ACC112 (cell line): ENCODE measurements around the gene GPR153.

Experiments used
- H2AFZ ChIP-seq: fragments of 200-600 bp; sonication (generic); one replicate; pipeline ENCODE4 v1.6.0; 2017; ENCODE audit warnings: antibody characterized with exemption, low read length; ENCODE audit not compliant: unreplicated experiment
- H3K27ac ChIP-seq: fragments of 200-600 bp; sonication (generic); 2 replicates; pipeline ENCODE4 v1.5.1; 2014; ENCODE audit warnings: low read depth, mild to moderate bottlenecking, antibody characterized with exemption, low read length, moderate library complexity
- H3K27me3 ChIP-seq: fragments of 200-600 bp; sonication (generic); 2 replicates; pipeline ENCODE4 v1.6.1; 2014; ENCODE audit warnings: mild to moderate bottlenecking, antibody characterized with exemption, low read length, moderate library complexity, mixed read lengths; ENCODE audit not compliant: insufficient read depth
- H3K36me3 ChIP-seq: fragments of 200-600 bp; sonication (generic); 2 replicates; pipeline ENCODE4 v1.6.1; 2016; ENCODE audit warnings: mild to moderate bottlenecking, antibody characterized with exemption, low read length, moderate library complexity, mixed read lengths; ENCODE audit not compliant: insufficient read depth
- H3K4me1 ChIP-seq: fragments of 200-600 bp; sonication (generic); one replicate; pipeline ENCODE4 v1.6.1; 2016; ENCODE audit warnings: low read length, mixed read lengths; ENCODE audit not compliant: insufficient read depth, unreplicated experiment, control insufficient read depth
- H3K4me3 ChIP-seq: fragments of 200-600 bp; sonication (generic); 2 replicates; pipeline ENCODE4 v1.5.1; 2014; ENCODE audit warnings: mild to moderate bottlenecking, low read depth, low read length
- H3K79me2 ChIP-seq: fragments of 200-600 bp; sonication (generic); one replicate; pipeline ENCODE4 v1.6.0; 2016; ENCODE audit warnings: low read length; ENCODE audit not compliant: control insufficient read depth, unreplicated experiment, insufficient read depth

GPR153 gene

DNA sequence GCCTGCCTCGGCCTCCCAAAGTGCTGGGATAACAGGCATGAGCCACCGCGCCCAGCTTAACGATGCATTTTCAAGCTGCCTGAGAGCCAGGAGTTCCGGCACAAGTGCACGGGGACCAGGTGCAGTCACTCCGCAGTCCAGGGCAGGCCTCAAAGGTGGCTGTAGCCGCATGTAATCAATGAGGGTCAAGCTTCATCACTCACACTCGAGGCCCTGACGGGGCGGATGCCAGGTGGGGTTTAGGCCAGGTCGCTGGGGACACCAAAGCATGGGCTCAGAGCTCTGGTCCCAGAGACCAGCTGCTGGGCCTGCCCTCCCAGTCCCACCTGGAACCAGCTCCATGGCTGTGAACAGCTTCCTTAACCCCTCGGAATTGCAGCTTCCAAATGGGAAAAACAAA, 26.1 kb upstream of the GPR153 start:
- Histone ChIP-seq H3K27me3 (no peaks in the 10 kb centered on the region), H3K4me1 (no peaks in the 10 kb centered on the region), H3K36me3 (no peaks in the 10 kb centered on the region), H3K27ac (no peak overlapping the region), H3K79me2 (no peaks in the 10 kb centered on the region), H2AFZ (no peak overlapping the region), H3K4me3 (no peak overlapping the region)

DNA sequence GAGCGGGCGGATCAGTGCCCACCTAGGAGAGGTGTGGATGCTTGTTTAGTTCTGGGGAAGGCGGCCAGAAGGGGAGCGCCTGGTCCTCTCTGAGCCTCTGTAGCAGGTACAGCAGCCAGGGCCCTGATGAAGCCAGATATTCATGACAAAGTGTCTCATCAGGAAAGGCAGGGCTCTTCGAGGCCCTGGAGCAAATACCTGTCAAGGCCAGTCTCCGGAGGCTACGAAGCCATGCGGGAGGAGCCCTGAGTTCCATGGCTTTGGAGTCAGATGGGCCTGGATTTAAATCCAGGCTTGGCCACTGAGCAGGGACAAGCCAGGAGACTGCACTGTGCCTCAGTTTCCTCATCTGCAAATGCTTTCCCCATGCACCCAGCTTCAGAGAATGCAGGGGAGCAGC, 25.4 kb upstream of the GPR153 start:
- Histone ChIP-seq H3K27ac (no peak overlapping the region), H3K79me2 (no peaks in the 10 kb centered on the region), H3K4me3 (no peak overlapping the region), H3K36me3 (no peaks in the 10 kb centered on the region), H3K4me1 (no peaks in the 10 kb centered on the region), H3K27me3 (no peaks in the 10 kb centered on the region), H2AFZ (no peak overlapping the region)

DNA sequence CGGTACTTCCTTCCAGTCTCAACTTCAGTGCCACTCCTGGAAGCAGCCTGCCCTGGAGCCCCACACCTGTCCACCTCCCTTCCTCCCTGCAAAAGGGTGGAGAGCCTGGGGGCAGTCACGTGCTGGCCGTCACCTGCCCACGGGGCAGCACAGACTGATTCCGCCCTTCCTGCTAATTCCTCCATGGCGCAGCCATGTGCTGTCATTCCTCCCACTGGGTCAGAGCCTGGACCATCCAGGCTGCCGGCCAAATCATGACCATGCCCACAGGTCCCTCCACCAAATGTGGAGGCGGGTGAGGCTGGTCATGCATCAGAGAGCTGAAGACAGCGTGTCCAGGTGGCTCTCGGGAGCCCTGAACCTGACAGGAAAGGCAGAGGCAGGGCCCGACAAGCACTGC, 24.4 kb upstream of the GPR153 start:
- no peaks in the 10 kb centered on the region for H3K79me2 ChIP-seq
- no peaks in the 10 kb centered on the region for H3K36me3 ChIP-seq
- H3K4me1 ChIP-seq: no peaks in the 10 kb centered on the region
- no peak overlapping the region for H3K27ac ChIP-seq
- H3K4me3 ChIP-seq: no peak overlapping the region
- H3K27me3 ChIP-seq: no peaks in the 10 kb centered on the region
- H2AFZ ChIP-seq: no peak overlapping the region

DNA sequence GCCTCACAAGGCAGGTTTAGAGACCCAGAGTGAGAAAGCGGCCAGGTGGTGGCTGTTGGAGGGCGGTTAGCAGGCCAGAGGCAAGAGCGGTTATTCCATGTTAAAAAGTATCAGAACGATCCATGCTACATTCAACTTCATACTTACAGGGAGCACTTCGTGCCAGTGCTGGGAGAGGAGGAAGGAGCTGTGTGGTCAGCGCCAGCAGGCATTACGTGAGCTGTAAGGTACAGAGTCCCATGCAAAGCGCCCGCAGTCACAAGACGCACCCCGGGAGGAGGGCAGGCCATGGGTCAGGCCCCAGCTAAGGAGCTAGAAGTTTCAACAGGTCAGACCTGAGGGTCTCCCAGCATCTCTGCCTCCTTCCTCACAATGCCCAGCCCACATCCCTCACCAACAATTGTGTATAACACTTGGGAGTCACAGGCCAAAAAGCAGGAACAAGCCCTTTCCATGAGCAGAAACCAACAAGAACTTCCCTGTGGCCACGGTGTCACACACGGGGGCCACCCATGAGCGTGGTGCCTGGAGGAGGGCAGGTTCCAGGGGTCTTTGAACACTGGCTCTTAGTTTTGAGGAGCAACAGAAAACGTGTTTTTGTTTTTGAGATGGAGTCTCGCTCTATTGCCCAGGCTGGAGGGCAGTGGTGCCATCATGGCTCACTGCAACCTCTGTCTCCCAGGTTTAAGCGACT, 21.8 kb upstream of the GPR153 start:
- H3K4me3 ChIP-seq: no peak overlapping the region
- H3K79me2 ChIP-seq: no peaks in the 10 kb centered on the region
- no peak overlapping the region for H2AFZ ChIP-seq
- H3K27me3 ChIP-seq: no peaks in the 10 kb centered on the region
- no peaks in the 10 kb centered on the region for H3K4me1 ChIP-seq
- no peaks in the 10 kb centered on the region for H3K36me3 ChIP-seq
- H3K27ac ChIP-seq: no peak overlapping the region

DNA sequence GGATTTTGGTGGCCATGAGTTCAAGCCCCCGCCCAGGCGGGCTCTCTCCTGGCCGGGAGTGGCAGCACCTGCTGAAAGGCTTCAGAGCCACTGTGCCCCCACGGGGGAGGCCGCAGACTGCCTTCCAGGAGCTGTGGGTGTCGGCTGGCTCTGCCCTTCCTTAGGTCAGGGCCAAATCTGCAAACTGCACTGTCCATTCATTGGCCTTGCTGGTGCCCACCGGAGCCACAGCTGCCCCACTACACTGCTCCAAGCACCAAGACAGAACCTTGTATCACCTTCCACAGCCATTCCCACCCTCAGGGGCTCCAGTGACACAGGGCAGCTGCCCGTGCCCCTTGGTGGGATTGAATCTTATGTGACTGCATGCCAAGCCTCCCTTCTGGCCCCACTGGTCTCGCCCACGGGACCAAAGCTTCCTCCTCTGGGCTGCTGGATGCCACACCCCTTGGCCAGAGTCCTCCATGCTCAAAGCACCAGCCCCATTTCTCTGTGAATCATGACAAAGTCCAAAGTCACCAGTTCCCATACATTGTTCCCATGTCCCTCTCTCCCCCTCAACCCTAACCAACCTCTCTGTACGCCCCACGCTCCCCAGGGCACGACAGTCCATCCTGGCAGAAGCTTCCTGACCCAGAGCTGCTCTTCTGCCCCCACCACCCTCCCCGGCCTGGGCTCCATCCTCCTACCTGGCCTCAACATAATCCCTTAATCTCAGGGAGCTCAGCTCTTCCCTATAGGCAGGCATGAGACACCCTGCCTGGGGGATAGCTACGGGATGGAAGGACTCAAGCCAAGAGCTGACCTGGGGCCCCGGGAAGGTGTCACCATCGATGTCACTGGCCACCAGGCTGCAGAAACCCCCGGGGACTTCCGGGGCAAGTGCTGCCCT, 20.9 kb upstream of the GPR153 start:
- H3K4me3 ChIP-seq: no peak overlapping the region
- no peaks in the 10 kb centered on the region for H3K27me3 ChIP-seq
- H3K79me2 ChIP-seq: no peaks in the 10 kb centered on the region
- no peak overlapping the region for H2AFZ ChIP-seq
- no peaks in the 10 kb centered on the region for H3K36me3 ChIP-seq
- H3K27ac ChIP-seq: no peak overlapping the region
- peaks cover under 1% of the 10 kb centered on the region for H3K4me1 ChIP-seq

DNA sequence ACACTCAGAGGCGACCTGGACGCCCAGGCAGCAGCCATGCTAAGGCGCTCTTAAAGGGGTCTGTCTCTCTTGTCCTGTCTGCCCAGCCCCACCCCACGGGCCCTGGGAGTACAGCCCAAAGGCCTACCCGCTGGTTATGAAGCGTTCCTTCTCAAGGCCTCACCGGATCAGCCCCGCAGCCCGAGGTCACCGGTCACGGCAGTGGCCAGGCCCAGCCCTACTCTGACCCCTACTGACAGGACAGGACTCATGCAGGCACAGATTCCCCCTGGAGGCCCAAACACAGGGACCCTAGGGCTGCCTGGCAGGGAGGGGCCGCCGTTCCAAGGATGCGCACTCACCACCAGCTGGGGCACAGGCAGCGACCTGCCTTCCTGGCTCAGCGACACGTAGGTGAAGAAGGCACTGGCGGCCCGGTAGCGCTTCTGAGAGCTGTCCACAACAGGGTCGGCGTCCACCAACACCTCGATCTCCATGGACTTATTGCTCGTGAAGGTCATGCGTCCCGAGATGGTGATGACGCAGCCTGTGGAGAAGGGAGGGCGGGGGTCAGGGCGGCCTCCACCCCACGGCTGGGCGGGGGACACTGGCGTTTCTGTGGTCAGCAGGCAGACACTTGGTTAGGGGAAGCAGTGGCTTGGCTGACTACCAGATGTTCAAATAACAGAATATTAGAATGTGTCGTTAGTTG, 20.0 kb upstream of the GPR153 start:
- Histone ChIP-seq H3K79me2 (no peaks in the 10 kb centered on the region), H2AFZ (no peak overlapping the region), H3K36me3 (no peaks in the 10 kb centered on the region), H3K4me3 (no peak overlapping the region), H3K4me1 (peaks cover 8% of the 10 kb centered on the region), H3K27ac (no peak overlapping the region), H3K27me3 (no peaks in the 10 kb centered on the region)

DNA sequence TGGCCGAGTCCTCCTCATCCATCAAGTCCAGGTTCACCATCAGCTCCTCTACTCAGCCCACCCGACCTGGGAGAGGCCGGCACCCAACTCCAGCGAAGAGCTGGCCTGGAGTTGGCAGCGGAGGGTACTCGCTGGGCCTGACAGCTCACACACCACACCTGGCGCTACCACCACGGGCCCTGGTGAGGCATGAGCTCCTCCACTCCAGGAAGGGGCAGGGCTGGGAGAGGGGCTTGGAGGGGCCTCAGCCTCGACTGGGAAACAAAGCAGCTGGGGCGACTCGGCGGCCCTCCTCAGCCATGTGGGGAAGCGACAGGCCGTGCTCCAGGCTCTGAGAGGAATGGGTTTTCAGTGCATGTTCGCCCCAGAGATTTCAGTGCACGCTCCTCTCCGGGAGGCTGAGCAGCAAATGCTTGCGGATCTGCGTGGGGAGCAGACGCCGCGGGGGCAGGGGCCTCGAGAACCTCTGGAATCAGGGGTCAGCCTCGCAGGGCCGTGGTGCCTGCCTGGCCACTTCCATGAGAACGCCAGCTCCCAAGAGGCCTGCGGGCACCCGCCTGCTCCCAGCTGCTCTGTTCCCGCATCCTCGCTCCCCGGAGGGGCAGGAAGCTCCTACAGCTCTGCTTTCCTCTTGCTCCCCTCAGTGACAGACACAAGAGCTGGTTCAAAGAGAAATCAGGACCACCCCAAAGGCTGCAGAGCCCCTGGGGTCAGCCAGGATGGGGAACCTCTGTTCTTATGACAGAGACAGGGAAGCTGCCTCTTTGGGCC, 18.9 kb upstream of the GPR153 start:
- no peak overlapping the region for H2AFZ ChIP-seq
- H3K27ac ChIP-seq: no peak overlapping the region
- peaks cover 10% of the 10 kb centered on the region for H3K4me1 ChIP-seq
- H3K36me3 ChIP-seq: no peaks in the 10 kb centered on the region
- no peak overlapping the region for H3K4me3 ChIP-seq
- no peaks in the 10 kb centered on the region for H3K79me2 ChIP-seq
- H3K27me3 ChIP-seq: no peaks in the 10 kb centered on the region

DNA sequence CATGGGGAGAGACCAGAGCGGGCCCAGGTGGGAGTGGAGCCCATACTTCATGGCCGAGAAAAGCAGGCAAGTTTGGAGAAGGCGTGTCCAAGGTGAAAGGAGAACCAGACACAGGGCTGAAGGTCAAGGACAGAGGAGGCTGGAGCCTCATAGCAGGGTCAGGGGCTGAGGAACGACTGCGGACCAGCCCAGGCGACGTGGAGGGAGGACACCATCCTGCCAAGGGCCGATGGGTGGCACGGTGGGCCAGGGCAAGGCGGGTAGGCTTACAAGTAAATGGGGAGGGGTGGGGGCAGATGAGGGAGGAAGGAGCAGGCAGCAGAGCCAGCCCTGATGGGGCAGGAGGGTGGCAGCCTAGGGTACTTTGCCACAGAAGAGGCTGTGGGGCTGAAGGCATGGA, 18.2 kb upstream of the GPR153 start:
- no peaks in the 10 kb centered on the region for H3K27me3 ChIP-seq
- H3K27ac ChIP-seq: no peak overlapping the region
- peaks cover 10% of the 10 kb centered on the region for H3K4me1 ChIP-seq
- no peak overlapping the region for H3K4me3 ChIP-seq
- no peak overlapping the region for H2AFZ ChIP-seq
- H3K79me2 ChIP-seq: no peaks in the 10 kb centered on the region
- H3K36me3 ChIP-seq: no peaks in the 10 kb centered on the region

DNA sequence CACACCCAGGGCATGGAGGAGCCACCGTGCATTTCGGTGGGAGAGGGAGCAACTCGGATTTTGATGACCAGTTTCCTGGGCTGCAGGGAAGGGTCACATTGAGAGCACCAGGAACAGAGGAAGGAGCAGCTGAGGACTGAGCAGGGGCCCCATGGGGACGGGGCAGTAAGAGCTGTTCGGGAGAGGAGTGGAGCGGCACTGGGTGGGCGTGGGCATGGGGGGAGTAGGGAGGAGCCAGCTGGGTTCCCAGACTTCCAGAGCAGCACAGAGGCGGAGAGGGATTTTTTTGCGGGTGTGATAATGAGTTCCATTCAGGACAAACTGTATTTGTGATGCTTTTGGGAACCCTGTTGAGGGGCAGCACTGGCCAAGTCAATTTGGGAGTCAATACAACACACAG, 17.4 kb upstream of the GPR153 start:
- H2AFZ ChIP-seq: no peak overlapping the region
- H3K4me1 ChIP-seq: peaks cover 15% of the 10 kb centered on the region
- no peaks in the 10 kb centered on the region for H3K36me3 ChIP-seq
- no peak overlapping the region for H3K4me3 ChIP-seq
- no peak overlapping the region for H3K27ac ChIP-seq
- no peaks in the 10 kb centered on the region for H3K79me2 ChIP-seq
- no peaks in the 10 kb centered on the region for H3K27me3 ChIP-seq

DNA sequence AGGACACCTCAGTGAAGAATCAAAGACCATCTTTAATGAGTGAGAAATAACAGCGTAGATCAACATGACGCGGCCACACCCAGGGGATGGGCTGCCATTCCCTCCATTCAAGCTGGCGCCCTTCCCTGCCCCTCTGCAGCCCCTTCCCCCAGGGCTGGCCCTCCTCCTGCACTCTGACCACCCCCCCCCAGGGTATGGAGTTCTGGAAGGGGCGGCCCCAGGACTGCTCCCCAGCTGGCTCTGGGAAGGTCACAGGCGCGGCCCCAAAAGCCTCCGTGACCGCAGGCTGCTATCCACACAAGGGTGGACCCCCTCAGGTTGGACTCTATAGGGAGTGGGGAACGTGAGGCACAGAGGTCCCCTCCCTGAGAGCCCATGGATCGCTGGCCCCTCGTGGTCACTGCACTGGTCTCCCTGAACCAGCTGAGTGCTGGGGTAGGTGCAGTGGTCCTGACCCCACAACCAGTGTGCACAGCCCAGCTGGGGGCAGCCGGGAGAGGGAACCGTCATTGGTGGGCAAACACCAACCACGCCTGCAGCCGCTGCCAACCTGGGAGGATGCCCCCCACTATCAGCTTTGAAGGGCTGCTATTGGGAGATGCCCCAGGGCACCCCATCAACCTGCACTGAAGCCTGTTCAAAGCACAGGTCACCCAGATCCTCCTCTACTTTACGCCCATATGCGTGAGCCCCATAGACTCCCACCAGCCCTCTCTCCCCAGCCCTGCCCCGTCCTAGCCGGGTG, 16.1 kb upstream of the GPR153 start:
- H3K36me3 ChIP-seq: no peaks in the 10 kb centered on the region
- H3K79me2 ChIP-seq: no peaks in the 10 kb centered on the region
- H3K27me3 ChIP-seq: no peaks in the 10 kb centered on the region
- H2AFZ ChIP-seq: no peak overlapping the region
- no peak overlapping the region for H3K4me3 ChIP-seq
- H3K27ac ChIP-seq: no peak overlapping the region
- peaks cover 17% of the 10 kb centered on the region for H3K4me1 ChIP-seq
